Activated T-helper 2 cell treated with anti-CD3 and anti-CD28 coated beads, Interferon-gamma antibody, Interleukin-2, Interleukin-4, amounts not matched to agents 10 μg/mL and 5 μg/mL and 100 μg/mL, durations not matched to agents 14 hours and 24 hours and 36 hours (primary cell): Measurements from ENCODE around the gene TJP3. TPM values are rescaled to one million over a fixed set of nuclear protein-coding genes. Genes with fewer than 3 reads are reported as not detected.
"Not testable (repeated sequence)": the region's sequence is repeated elsewhere in the genome, so short reads cannot be mapped to it uniquely, and the experiment has no call there.

Source experiments
- DNase-seq: peaks from one replicate; pipeline ENCODE4 v3.0.0; 2021; ENCODE audit warnings: low spot score
- H3K27ac Mint-ChIP-seq: one replicate; pipeline ENCODE4 v1.8.0; 2021; ENCODE audit warnings: mixed read lengths
- H3K27me3 Mint-ChIP-seq: one replicate; pipeline ENCODE4 v1.8.0; 2021; ENCODE audit warnings: low read depth, mixed read lengths
- H3K36me3 Mint-ChIP-seq: one replicate; pipeline ENCODE4 v1.8.0; 2021; ENCODE audit warnings: low read depth, mixed read lengths
- H3K4me1 Mint-ChIP-seq: one replicate; pipeline ENCODE4 v1.8.0; 2021; ENCODE audit warnings: low read depth, mixed read lengths
- H3K4me3 Mint-ChIP-seq: one replicate; pipeline ENCODE4 v1.8.0; 2021; ENCODE audit warnings: low read depth, mild to moderate bottlenecking, moderate library complexity, mixed read lengths
- H3K9me3 Mint-ChIP-seq: one replicate; pipeline ENCODE4 v1.8.0; 2021; ENCODE audit warnings: mixed read lengths
- intact Hi-C: fragments of 100-400 bp; cut with micrococcal nuclease; formaldehyde crosslinking; loops from one replicate; pipeline ENCODE4 v1.15.1; 2023
- total RNA-seq: library from RNA; stranded (reverse); gene quantifications from 2 replicates; pipeline ENCODE4 v1.2.3, GENCODE V29; 2022

TJP3 gene
- total RNA-seq, 1 donor from 2014 or later = 0.41 TPM

GRCh38 chr19:3758297-3758696 is 50.1 kb downstream of the TJP3 start:
- H3K4me3 Mint-ChIP-seq, H3K27me3 Mint-ChIP-seq, DNase-seq, H3K27ac Mint-ChIP-seq, H3K9me3 Mint-ChIP-seq, intact Hi-C loops: not testable (repeated sequence)
- H3K36me3 Mint-ChIP-seq = peaks cover 42% of the 10 kb centered on the region
- H3K4me1 Mint-ChIP-seq = peaks cover 18% of the 10 kb centered on the region

- H3K9me3 Mint-ChIP-seq = no peaks in the 10 kb centered on the region
- H3K36me3 Mint-ChIP-seq = peaks cover 36% of the 10 kb centered on the region
- intact Hi-C loops = loop anchor here (5.0 to 10.0 kb wide), 3 partner anchors 225 to 572 kb away; partner anchors contain the start of genes ANKRD24, EEF2, NCLN and SIRT6
- no peak for DNase-seq
- H3K4me1 Mint-ChIP-seq = peaks cover 19% of the 10 kb centered on the region
- H3K27me3 Mint-ChIP-seq = no peaks in the 10 kb centered on the region
- H3K27ac Mint-ChIP-seq = no peak overlapping the region
- H3K4me3 Mint-ChIP-seq = peak overlapping the region; percentile 100
Measured at GRCh38 chr19:3759482-3760254, 51.5 kb downstream of the TJP3 start.

- Mint-ChIP-seq H3K27ac (peak overlapping the region; percentile 95), H3K9me3 (no peaks in the 10 kb centered on the region), H3K36me3 (peaks cover 28% of the 10 kb centered on the region), H3K4me1 (peaks cover 14% of the 10 kb centered on the region), H3K27me3 (no peaks in the 10 kb centered on the region), H3K4me3 (peak overlapping the region; percentile 100)
- no peak for DNase-seq
- intact Hi-C loops = loop anchor here (5.0 to 10.0 kb wide), 3 partner anchors 224 to 574 kb away; partner anchors contain the start of genes ANKRD24, EEF2, NCLN and SIRT6
Measured at GRCh38 chr19:3760871-3761361, 52.7 kb downstream of the TJP3 start.

GRCh38 chr19:3761382-3762129 is 53.4 kb downstream of the TJP3 start, which contains the start of gene APBA3:
APBA3 (minus strand) TSS chr19:3761692; CDS start chr19:3760264, 1,428 bp downstream.
- Mint-ChIP-seq H3K27me3 (no peaks in the 10 kb centered on the region), H3K36me3 (peaks cover 31% of the 10 kb centered on the region)

GRCh38 chr19:3762130-3762473 is 53.9 kb downstream of the TJP3 start:
- DNase-seq = no peak
- peaks cover 16% of the 10 kb centered on the region for H3K4me1 Mint-ChIP-seq
- no peaks in the 10 kb centered on the region for H3K27me3 Mint-ChIP-seq
- peak overlapping the region; percentile 100 for H3K4me3 Mint-ChIP-seq
- intact Hi-C loops = loop anchor here (2.0 to 10.0 kb wide), 4 partner anchors 51 to 575 kb away; partner anchors contain the start of genes ANKRD24, EEF2, NCLN and SIRT6
- H3K36me3 Mint-ChIP-seq = peaks cover 31% of the 10 kb centered on the region
- H3K9me3 Mint-ChIP-seq = no peaks in the 10 kb centered on the region
- peak overlapping the region; percentile 99 for H3K27ac Mint-ChIP-seq

More at GRCh38 chr19:3761382-3762129, 53.4 kb downstream of the TJP3 start, which contains the start of gene APBA3:
- Mint-ChIP-seq H3K4me3 (peak within 1 kb of the TSS; percentile 100), H3K4me1 (peaks cover 17% of the 10 kb centered on the region), H3K27ac (peak within 1 kb of the TSS; percentile 99), H3K9me3 (no peaks in the 10 kb centered on the region)
- DNase-seq = peak; percentile 92
- intact Hi-C loops = loop anchor here (2.0 to 10.0 kb wide), 4 partner anchors 51 to 574 kb away; partner anchors contain the start of genes ANKRD24, EEF2, NCLN and SIRT6

- H3K4me1 Mint-ChIP-seq = peaks cover 16% of the 10 kb centered on the region
- no peaks in the 10 kb centered on the region for H3K9me3 Mint-ChIP-seq
- H3K27ac Mint-ChIP-seq = peak within 1 kb of the TSS; percentile 99
- H3K4me3 Mint-ChIP-seq = peak within 1 kb of the TSS; percentile 100
- no peaks in the 10 kb centered on the region for H3K27me3 Mint-ChIP-seq
- peaks cover 31% of the 10 kb centered on the region for H3K36me3 Mint-ChIP-seq
- peak; percentile 100 for DNase-seq
- intact Hi-C loops = loop anchor here (2.0 to 10.0 kb wide), 4 partner anchors 50 to 575 kb away; partner anchors contain the start of genes ANKRD24, EEF2, NCLN and SIRT6
Measured at GRCh38 chr19:3762501-3763459, 54.6 kb downstream of the TJP3 start, which contains the start of gene MRPL54. MRPL54 (plus strand) TSS chr19:3762682; CDS start chr19:3762701, 19 bp downstream.

- Mint-ChIP-seq H3K9me3 (no peaks in the 10 kb centered on the region), H3K36me3 (peaks cover 25% of the 10 kb centered on the region), H3K4me3 (no peak overlapping the region), H3K27me3 (no peaks in the 10 kb centered on the region), H3K4me1 (peaks cover 16% of the 10 kb centered on the region), H3K27ac (no peak overlapping the region)
- intact Hi-C loops = loop anchor here (10.0 kb wide), 2 partner anchors 220 to 420 kb away; partner anchors contain the start of genes ANKRD24, EEF2 and SIRT6
- DNase-seq = no peak
Measured at GRCh38 chr19:3765121-3765520, 56.9 kb downstream of the TJP3 start.

GRCh38 chr19:3765757-3766156 is 57.6 kb downstream of the TJP3 start:
- not testable (repeated sequence) for DNase-seq, H3K9me3 Mint-ChIP-seq, H3K4me3 Mint-ChIP-seq, H3K27ac Mint-ChIP-seq, H3K27me3 Mint-ChIP-seq
- Mint-ChIP-seq H3K4me1 (peaks cover 16% of the 10 kb centered on the region), H3K36me3 (peaks cover 25% of the 10 kb centered on the region)
- intact Hi-C loops = loop anchor here (10.0 kb wide), 2 partner anchors 219 to 419 kb away; partner anchors contain the start of genes ANKRD24, EEF2 and SIRT6

- H3K27ac Mint-ChIP-seq = peak overlapping the region; percentile 9
- intact Hi-C loops = loop anchor here (10.0 kb wide), 2 partner anchors 218 to 418 kb away; partner anchors contain the start of genes ANKRD24, EEF2 and SIRT6
Measured at GRCh38 chr19:3766520-3766919, 58.3 kb downstream of the TJP3 start.

GRCh38 chr19:3767050-3767449 is 58.9 kb downstream of the TJP3 start:
- no peak for DNase-seq
- Mint-ChIP-seq H3K36me3 (peaks cover 19% of the 10 kb centered on the region), H3K4me1 (peaks cover 11% of the 10 kb centered on the region), H3K4me3 (no peak overlapping the region), H3K27ac (no peak overlapping the region), H3K27me3 (no peaks in the 10 kb centered on the region), H3K9me3 (no peaks in the 10 kb centered on the region)
- intact Hi-C loops = loop anchor here (10.0 kb wide), 2 partner anchors 218 to 418 kb away; partner anchors contain the start of genes ANKRD24, EEF2 and SIRT6

More at GRCh38 chr19:3766520-3766919, 58.3 kb downstream of the TJP3 start:
- Mint-ChIP-seq H3K4me1 (peaks cover 16% of the 10 kb centered on the region), H3K27me3 (no peaks in the 10 kb centered on the region), H3K36me3 (peaks cover 19% of the 10 kb centered on the region), H3K4me3 (no peak overlapping the region), H3K9me3 (no peaks in the 10 kb centered on the region)
- DNase-seq = no peak

GRCh38 chr19:3768015-3768747 is 60.0 kb downstream of the TJP3 start:
- intact Hi-C loops = loop anchor here (10.0 kb wide), 2 partner anchors 217 to 417 kb away; partner anchors contain the start of genes ANKRD24, EEF2 and SIRT6
- no peak overlapping the region for H3K27ac Mint-ChIP-seq

More at GRCh38 chr19:3768015-3768747, 60.0 kb downstream of the TJP3 start:
- no peaks in the 10 kb centered on the region for H3K27me3 Mint-ChIP-seq
- H3K4me3 Mint-ChIP-seq = no peak overlapping the region
- DNase-seq = no peak
- H3K9me3 Mint-ChIP-seq = no peaks in the 10 kb centered on the region
- H3K4me1 Mint-ChIP-seq = peaks cover 7% of the 10 kb centered on the region
- H3K36me3 Mint-ChIP-seq = peaks cover 15% of the 10 kb centered on the region
